Activated T-helper 1 cell treated with anti-CD3 and anti-CD28 coated beads, Interleukin-12 subunit alpha, Interleukin-12 subunit beta, Interleukin-2, Interleukin-4 antibody, amounts not matched to agents 30 ng/mL and 10 ng/mL and 1 ng/mL, durations not matched to agents 14 hours and 24 hours and 36 hours (primary cell): ENCODE data around the gene R3HCC1L. TPM values are rescaled to one million over a fixed set of nuclear protein-coding genes. Genes with fewer than 3 reads are reported as not detected.
"Not testable (repeated sequence)": the region's sequence is repeated elsewhere in the genome, so short reads cannot be mapped to it uniquely, and the experiment has no call there.

ENCODE experiments used
- DNase-seq: peaks from one replicate; pipeline ENCODE4 v3.0.0; 2021; ENCODE audit warnings: low spot score
- H3K27ac Mint-ChIP-seq: one replicate; pipeline ENCODE4 v1.8.0; 2021; ENCODE audit warnings: mild to moderate bottlenecking, mixed read lengths
- H3K27me3 Mint-ChIP-seq: one replicate; pipeline ENCODE4 v1.8.0; 2022; ENCODE audit warnings: mild to moderate bottlenecking, moderate library complexity, mixed read lengths; ENCODE audit not compliant: insufficient read depth
- H3K36me3 Mint-ChIP-seq: one replicate; pipeline ENCODE4 v1.8.0; 2021; ENCODE audit warnings: low read depth, mixed read lengths
- H3K4me1 Mint-ChIP-seq: one replicate; pipeline ENCODE4 v1.8.0; 2021; ENCODE audit warnings: low read depth, mixed read lengths
- H3K4me3 Mint-ChIP-seq: one replicate; pipeline ENCODE4 v1.8.0; 2021; ENCODE audit warnings: mild to moderate bottlenecking, moderate library complexity, mixed read lengths
- H3K9me3 Mint-ChIP-seq: one replicate; pipeline ENCODE4 v1.8.0; 2021; ENCODE audit warnings: mixed read lengths
- intact Hi-C: fragments of 100-400 bp; cut with micrococcal nuclease; formaldehyde crosslinking; loops from one replicate; pipeline ENCODE4 v1.15.1; 2024
- total RNA-seq: library from RNA; stranded (reverse); gene quantifications from 2 replicates; pipeline ENCODE4 v1.2.3, GENCODE V29; 2022

R3HCC1L gene
- total RNA-seq, 1 donor from 2014 or later = 20.0 TPM

- DNase-seq, H3K27ac Mint-ChIP-seq, H3K27me3 Mint-ChIP-seq, H3K9me3 Mint-ChIP-seq: not testable (repeated sequence)
- Mint-ChIP-seq H3K36me3 (peaks cover 18% of the 10 kb centered on the region), H3K4me1 (peaks cover 64% of the 10 kb centered on the region), H3K4me3 (peak overlapping the region; percentile 15)
- intact Hi-C loops = loop anchor here (5.0 to 10.0 kb wide), 5 partner anchors 91 to 1552 kb away; partner anchors contain the start of genes GOT1, PGAM1, SLC25A28 and TM9SF3
Observed at GRCh38 chr10:98136775-98137174, 2.3 kb downstream of the R3HCC1L start.

DNA sequence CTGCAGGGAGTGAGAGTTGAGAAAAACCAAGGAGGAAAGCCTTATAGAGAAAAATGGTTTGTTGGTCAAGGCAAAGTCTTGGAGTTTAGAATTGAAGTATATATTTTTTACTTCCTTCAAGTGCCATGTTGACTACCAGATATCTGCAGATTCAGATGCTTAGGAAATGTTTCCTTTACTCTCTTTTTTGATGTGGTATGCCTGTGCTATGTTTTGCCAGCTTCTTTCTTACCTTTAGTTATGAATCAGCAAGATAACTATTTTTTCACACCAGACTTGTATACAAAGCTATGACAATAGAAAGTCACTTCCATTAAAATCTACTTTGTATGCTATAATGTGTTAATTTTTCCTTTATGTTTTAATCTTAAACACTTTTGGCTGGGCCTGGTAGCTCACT, 3.6 kb downstream of the R3HCC1L start:
- Mint-ChIP-seq H3K4me3 (peak overlapping the region; percentile 60), H3K36me3 (peaks cover 18% of the 10 kb centered on the region), H3K27ac (peak overlapping the region; percentile 80), H3K27me3 (no peaks in the 10 kb centered on the region), H3K9me3 (no peaks in the 10 kb centered on the region), H3K4me1 (peaks cover 72% of the 10 kb centered on the region)
- intact Hi-C loops = loop anchor here (5.0 to 10.0 kb wide), 5 partner anchors 89 to 1553 kb away; partner anchors contain the start of genes GOT1, PGAM1, SLC25A28 and TM9SF3
- no peak for DNase-seq

- intact Hi-C loops = loop anchor here (5.0 to 10.0 kb wide), 5 partner anchors 88 to 1555 kb away; partner anchors contain the start of genes GOT1, PGAM1, SLC25A28 and TM9SF3
- Mint-ChIP-seq H3K4me3 (no peak overlapping the region), H3K9me3 (no peaks in the 10 kb centered on the region), H3K4me1 (peaks cover 66% of the 10 kb centered on the region), H3K36me3 (peaks cover 15% of the 10 kb centered on the region), H3K27me3 (no peaks in the 10 kb centered on the region), H3K27ac (no peak overlapping the region)
- DNase-seq = no peak
Observed at GRCh38 chr10:98139431-98139830, 5.0 kb downstream of the R3HCC1L start.

DNA sequence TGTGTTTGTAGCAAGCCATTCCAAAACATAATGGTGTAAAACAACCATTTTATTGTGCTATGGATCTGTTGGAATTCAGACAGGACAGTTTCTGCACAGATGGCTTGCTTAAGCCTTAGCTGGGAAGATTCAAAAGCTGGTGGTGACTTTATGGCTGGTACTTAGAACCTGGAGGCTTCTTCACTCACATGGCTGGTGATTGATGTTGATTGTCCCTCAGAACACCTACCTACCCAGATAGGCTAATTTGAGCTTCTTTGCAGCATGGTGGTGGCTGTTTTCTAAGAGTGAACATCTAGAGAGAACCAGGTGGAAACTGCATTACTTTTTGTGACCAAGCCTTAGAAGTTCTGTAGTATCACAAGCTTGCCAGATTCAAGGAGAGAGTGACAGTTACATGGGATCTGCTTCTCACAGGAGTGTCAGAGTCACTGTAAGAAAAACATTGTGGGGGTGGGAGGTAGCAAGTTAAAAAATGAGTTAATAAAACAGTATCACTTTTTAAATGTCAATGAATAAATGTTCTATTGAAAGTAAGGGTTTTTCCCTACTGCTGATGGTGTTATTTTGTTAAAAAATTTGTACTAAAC, 7.1 kb downstream of the R3HCC1L start:
- peaks cover 9% of the 10 kb centered on the region for H3K9me3 Mint-ChIP-seq
- H3K4me1 Mint-ChIP-seq = peaks cover 53% of the 10 kb centered on the region
- H3K27me3 Mint-ChIP-seq = no peaks in the 10 kb centered on the region
- H3K4me3 Mint-ChIP-seq = peak overlapping the region; percentile 6
- intact Hi-C loops = no loop called here
- peaks cover 14% of the 10 kb centered on the region for H3K36me3 Mint-ChIP-seq
- no peak for DNase-seq
- H3K27ac Mint-ChIP-seq = peak overlapping the region; percentile 20

GRCh38 chr10:98144985-98145384, 10.5 kb downstream of the R3HCC1L start:
- H3K36me3 Mint-ChIP-seq = peaks cover 36% of the 10 kb centered on the region
- no peaks in the 10 kb centered on the region for H3K27me3 Mint-ChIP-seq
- no peak overlapping the region for H3K27ac Mint-ChIP-seq
- no peak overlapping the region for H3K4me3 Mint-ChIP-seq
- H3K4me1 Mint-ChIP-seq = peaks cover 36% of the 10 kb centered on the region
- peaks cover 43% of the 10 kb centered on the region for H3K9me3 Mint-ChIP-seq
- no peak for DNase-seq
- intact Hi-C loops = no loop called here

- Mint-ChIP-seq H3K27me3 (no peaks in the 10 kb centered on the region), H3K4me1 (peaks cover 6% of the 10 kb centered on the region), H3K9me3 (peaks cover 57% of the 10 kb centered on the region), H3K36me3 (peaks cover 49% of the 10 kb centered on the region), H3K27ac (no peak overlapping the region), H3K4me3 (no peak overlapping the region)
- DNase-seq = no peak
- intact Hi-C loops = loop anchor here (2.0 kb wide), 1 partner anchor 15 kb away; no protein-coding TSS in a partner anchor
Observed at GRCh38 chr10:98149858-98150257, 15.4 kb downstream of the R3HCC1L start.

- Mint-ChIP-seq H3K27ac (no peak overlapping the region), H3K9me3 (peaks cover 54% of the 10 kb centered on the region), H3K36me3 (peaks cover 46% of the 10 kb centered on the region), H3K4me3 (no peak overlapping the region), H3K27me3 (no peaks in the 10 kb centered on the region), H3K4me1 (peaks cover 6% of the 10 kb centered on the region)
- no peak for DNase-seq
- intact Hi-C loops = loop anchor here (2.0 kb wide), 1 partner anchor 14 kb away; no protein-coding TSS in a partner anchor
Observed at GRCh38 chr10:98150544-98150943, 16.1 kb downstream of the R3HCC1L start.

- peaks cover 45% of the 10 kb centered on the region for H3K36me3 Mint-ChIP-seq
- H3K27ac Mint-ChIP-seq, intact Hi-C loops, DNase-seq, H3K4me3 Mint-ChIP-seq, H3K27me3 Mint-ChIP-seq: not testable (repeated sequence)
- peaks cover 12% of the 10 kb centered on the region for H3K4me1 Mint-ChIP-seq
- peaks cover 37% of the 10 kb centered on the region for H3K9me3 Mint-ChIP-seq
Observed at GRCh38 chr10:98152778-98153177, 18.3 kb downstream of the R3HCC1L start.

- DNase-seq, intact Hi-C loops, H3K4me3 Mint-ChIP-seq, H3K27me3 Mint-ChIP-seq, H3K27ac Mint-ChIP-seq: not testable (repeated sequence)
- Mint-ChIP-seq H3K9me3 (peaks cover 31% of the 10 kb centered on the region), H3K36me3 (peaks cover 41% of the 10 kb centered on the region), H3K4me1 (peaks cover 12% of the 10 kb centered on the region)
Observed at GRCh38 chr10:98153213-98153958, 18.9 kb downstream of the R3HCC1L start.

DNA sequence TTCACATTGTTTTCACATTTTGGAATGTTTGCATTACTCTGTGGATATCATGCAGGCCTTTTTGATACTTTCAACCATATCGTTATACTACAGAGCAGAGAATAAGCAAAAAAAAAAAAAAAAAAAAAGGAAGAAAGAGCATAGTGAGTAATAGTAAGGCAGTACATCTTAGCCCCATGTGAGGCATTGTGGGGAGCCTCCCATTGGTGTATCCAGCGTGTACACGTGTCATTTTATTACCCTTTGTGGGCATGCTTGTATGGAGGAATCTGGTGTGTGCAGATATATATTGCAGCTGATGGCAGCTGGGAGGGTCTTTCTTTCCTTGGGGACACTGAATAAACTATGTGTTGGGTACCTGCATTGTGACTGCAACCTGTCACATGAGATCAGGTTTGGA, 19.6 kb downstream of the R3HCC1L start:
- intact Hi-C loops = no loop called here
- Mint-ChIP-seq H3K4me1 (peaks cover 12% of the 10 kb centered on the region), H3K36me3 (peaks cover 35% of the 10 kb centered on the region), H3K27ac (no peak overlapping the region), H3K27me3 (no peaks in the 10 kb centered on the region), H3K4me3 (no peak overlapping the region), H3K9me3 (peaks cover 24% of the 10 kb centered on the region)
- no peak for DNase-seq

DNA sequence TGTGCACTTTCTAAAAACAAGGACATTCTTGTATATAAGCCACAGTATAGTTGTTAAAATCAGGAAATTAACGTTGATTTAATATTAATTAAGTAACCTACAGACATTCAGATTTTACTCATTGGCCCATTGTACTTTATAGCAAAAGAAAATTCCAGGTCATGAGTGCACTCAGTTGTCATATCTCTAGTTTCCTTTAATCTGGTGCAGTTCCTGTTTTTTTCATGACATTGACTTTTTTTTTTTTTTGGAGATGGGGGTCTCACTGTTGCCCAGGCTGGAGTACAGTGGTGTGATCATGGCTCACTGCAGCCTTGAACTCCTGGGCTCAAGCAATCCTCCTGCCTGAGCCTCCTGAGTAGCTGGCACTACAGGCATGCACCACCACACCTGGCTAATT, 24.1 kb downstream of the R3HCC1L start:
- intact Hi-C loops = no loop called here
- no peak for DNase-seq
- Mint-ChIP-seq H3K4me1 (peaks cover 12% of the 10 kb centered on the region), H3K27me3 (no peaks in the 10 kb centered on the region), H3K36me3 (peaks cover 9% of the 10 kb centered on the region), H3K27ac (no peak overlapping the region), H3K9me3 (no peaks in the 10 kb centered on the region), H3K4me3 (no peak overlapping the region)

- Mint-ChIP-seq H3K4me3 (no peak overlapping the region), H3K27me3 (no peaks in the 10 kb centered on the region), H3K36me3 (peaks cover 21% of the 10 kb centered on the region), H3K4me1 (peaks cover under 1% of the 10 kb centered on the region), H3K27ac (peak overlapping the region; percentile 14), H3K9me3 (no peaks in the 10 kb centered on the region)
- DNase-seq = no peak
- intact Hi-C loops = loop anchor here (2.0 kb wide), 1 partner anchor 13 kb away; no protein-coding TSS in a partner anchor
Observed at GRCh38 chr10:98163941-98164340, 29.5 kb downstream of the R3HCC1L start.

GRCh38 chr10:98167191-98167590, 32.7 kb downstream of the R3HCC1L start:
- Mint-ChIP-seq H3K4me1 (peaks cover 6% of the 10 kb centered on the region), H3K9me3 (no peaks in the 10 kb centered on the region), H3K4me3 (no peak overlapping the region), H3K27ac (no peak overlapping the region), H3K36me3 (peaks cover 26% of the 10 kb centered on the region), H3K27me3 (no peaks in the 10 kb centered on the region)
- intact Hi-C loops = no loop called here
- DNase-seq = no peak
